HG02884 (cell line): Measurements from ENCODE around the gene ANK2.
A peak's percentile ranks its signal among the peaks of the same experiment; 100 is the strongest.
"Not testable (repeated sequence)": the region's sequence is repeated elsewhere in the genome, so short reads cannot be mapped to it uniquely, and the experiment has no call there.

Experiments
- ATAC-seq: cut with Tn5 transposase; IDR thresholded peaks from one replicate; pipeline ENCODE4 v1.9.1; 2021; ENCODE audit warnings: mild to moderate bottlenecking, moderate library complexity; ENCODE audit not compliant: unreplicated experiment

Gene ANK2

GRCh38 chr4:113146876-113147358 lies 97.5 kb downstream of the ANK2 start:
- ATAC-seq: peak; percentile 69

DNA sequence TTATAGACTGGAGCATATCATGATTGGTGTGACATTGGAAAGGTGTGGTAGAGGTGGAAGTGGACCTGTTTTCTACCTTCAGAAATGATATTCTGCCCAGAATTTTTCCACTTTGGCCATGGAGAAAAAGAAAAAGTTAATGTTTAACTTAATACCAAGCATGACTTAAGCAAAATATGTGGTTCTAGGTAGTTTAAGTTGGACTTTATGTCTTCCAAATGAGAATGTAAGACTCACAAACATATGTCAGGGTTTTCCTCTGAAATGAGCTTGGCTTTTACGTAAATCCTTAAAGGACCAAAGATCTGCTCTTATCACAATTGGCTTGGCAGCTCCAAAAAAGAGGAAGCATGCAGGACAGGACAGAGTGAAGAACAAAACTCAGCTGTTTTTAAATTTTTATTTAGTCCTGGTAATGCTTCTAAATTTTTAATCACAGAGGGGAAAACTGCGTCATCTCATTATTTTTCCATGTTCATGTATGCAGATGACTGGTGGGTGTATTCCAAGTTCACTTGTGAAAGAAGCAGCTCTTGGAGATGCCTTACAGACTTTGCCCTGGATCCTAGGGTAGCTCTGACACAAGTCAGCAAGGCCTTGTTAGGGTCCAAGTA lies 98.2 kb downstream of the ANK2 start:
- no peak for ATAC-seq

- no peak for ATAC-seq
These were observed 99.5 kb downstream of the ANK2 start for GRCh38 chr4:113148925-113149324.

DNA sequence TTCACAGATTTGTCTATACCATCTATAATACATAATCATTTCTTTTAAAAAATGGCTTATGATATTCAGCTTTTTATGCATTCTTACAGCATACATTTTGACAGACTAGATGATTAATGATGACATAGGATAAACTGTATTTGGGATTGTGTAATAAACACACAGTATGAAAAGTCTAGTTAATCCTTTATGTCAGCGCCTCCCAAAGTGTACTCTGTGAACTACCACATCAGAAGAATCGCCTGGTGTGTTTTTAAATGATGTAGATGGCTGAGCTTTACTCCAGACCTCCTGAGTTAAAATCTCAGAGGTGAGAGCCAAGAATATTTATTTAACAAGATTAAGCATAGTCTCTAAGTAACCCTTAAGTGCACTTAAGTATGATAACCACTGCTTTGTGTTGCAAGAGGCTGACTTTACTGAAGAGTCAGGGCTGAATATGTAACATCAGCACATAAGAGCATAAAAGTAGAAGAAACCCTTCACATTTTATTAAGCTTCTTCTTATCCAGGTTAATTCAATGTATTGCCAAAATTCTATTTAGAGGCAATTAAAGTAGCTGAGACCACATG lies 104.2 kb downstream of the ANK2 start:
- ATAC-seq: no peak

- no peak for ATAC-seq
These were observed 104.8 kb downstream of the ANK2 start for GRCh38 chr4:113154281-113154680.

DNA sequence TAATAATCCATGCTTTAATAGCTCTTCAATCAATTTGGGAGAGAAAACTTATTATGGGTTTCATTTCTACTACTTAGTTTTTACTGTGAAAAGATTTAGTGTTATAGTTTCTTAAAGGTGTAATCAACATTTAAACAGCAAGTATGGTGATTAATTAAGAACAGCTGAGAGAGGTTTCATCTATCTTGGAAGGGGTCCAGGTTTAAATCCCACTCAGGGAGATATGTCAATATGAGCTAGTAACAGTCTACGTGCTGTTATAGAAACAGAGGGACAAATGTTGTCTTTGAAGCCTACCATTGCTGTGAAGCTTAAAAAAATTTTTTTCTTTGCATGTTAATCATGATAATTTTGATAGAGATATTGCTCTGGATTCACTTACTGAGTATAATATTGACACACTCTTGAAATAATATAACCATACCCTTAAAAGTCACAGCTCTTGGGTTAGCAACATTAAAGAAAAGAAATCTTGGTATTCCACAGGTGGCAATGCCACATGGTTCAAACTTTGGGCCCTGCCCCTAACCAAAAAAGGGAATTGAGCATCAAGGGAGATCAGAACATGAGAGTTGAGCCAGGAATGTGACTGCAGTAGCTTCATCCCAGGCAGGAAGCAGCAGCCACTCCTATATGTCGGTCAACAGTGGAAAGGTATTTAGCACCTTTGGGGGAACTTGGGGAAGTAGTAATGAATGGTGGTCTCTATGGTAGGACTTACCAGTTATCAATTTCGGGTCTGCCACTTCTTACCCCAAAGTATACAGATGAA lies 107.8 kb downstream of the ANK2 start:
- ATAC-seq: no peak

- no peak for ATAC-seq
These were observed 110.6 kb downstream of the ANK2 start for GRCh38 chr4:113159942-113160545.

DNA sequence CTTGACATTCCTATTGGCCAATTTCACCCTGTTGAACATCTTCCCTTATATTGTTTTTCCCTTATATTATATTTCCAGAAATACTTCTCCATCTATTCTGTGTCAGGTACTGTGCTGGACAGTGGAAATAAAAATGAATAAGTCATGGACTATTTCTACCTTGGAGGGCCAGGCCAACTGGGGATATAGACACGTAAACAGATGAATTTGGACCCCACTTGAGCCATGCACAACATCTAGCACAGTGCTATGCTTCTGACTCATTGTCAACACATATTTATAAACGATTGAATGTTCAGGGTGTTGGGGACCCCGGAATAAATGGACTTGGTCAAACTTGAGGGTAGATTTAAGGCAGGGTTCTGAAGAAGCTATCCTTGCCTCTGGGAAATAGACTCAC lies 111.1 kb downstream of the ANK2 start:
- no peak for ATAC-seq

- ATAC-seq: no peak
These were observed 112.6 kb downstream of the ANK2 start for GRCh38 chr4:113162089-113162488.

DNA sequence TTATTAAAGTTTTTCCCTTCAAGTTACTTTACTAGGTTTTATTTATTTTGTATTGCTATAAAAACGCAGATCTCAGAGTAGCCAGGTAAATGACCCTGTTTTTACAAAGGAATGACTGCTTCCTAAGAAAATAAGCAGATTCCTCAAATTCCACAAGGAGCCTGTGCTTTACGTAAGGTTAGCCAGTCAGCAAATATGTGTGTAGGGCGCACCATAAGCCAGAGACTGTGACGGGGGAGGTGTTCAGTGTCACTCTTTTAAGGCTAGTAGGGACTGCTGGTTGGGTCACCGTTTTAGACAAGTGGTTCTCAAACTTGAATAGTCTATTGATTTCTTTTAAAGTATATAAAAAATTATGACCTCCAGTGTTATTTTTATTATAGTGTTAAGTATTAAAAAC lies 119.9 kb downstream of the ANK2 start:
- ATAC-seq: no peak

DNA sequence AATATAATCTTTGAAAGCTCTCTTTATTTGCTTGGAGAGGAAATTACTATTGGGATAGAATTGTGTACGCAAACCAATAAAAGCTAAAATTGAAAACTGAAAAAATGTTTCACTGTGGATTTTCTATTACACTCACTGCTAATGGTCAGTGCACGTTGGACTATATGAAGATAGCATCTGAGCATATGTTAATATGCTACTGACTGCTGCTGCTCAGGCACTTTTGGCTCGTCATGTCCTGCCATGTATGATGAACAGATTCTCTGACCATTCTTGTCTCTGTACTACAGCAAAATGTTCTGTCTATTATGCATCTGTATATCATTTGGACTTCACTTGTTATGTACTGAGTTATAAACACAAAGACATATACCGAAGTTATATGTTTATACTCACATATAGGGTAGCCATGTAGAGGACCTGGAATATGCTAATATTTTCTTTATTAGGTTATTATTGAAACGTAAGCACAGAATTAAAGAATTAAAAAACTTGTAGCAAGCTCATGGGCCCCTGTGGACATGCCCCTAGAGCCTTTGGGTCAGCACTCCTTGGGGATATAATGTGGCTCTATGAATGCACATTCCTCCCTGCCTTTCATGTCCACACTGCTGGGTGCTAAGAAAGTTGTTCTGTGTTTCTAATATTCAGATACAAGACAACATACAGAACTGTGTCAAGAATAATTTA lies 120.8 kb downstream of the ANK2 start:
- ATAC-seq: no peak

DNA sequence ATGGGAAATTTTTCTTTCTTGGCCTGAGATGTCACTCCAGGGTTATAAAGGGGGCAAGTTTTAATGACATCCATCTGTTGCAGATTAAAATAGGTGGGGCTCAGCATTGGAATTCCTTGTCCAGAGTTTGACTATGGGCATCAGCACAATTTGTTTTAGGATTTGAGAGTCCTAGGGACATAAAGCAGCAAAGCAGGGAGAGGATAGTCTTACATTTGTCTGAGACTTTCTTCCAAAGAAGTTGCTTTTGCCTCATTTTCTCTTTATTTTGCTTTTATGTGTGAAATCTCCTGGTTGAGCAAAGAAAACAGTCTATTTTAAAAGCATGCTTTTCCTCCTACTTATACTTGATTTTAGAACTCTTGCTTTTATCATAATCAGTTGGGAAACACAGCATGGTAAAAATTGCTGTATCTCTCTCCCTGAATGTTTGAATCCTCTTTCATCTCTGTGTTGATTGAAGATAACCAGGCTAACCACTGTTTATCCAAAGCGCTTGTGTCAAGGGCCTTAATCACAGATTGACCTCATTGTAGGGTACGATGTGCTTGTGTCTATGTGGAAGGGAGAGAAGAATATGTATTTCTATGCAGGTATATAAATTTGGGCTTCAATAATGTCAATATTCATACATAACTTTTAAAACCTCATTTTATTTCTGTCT lies 121.5 kb downstream of the ANK2 start:
- no peak for ATAC-seq

DNA sequence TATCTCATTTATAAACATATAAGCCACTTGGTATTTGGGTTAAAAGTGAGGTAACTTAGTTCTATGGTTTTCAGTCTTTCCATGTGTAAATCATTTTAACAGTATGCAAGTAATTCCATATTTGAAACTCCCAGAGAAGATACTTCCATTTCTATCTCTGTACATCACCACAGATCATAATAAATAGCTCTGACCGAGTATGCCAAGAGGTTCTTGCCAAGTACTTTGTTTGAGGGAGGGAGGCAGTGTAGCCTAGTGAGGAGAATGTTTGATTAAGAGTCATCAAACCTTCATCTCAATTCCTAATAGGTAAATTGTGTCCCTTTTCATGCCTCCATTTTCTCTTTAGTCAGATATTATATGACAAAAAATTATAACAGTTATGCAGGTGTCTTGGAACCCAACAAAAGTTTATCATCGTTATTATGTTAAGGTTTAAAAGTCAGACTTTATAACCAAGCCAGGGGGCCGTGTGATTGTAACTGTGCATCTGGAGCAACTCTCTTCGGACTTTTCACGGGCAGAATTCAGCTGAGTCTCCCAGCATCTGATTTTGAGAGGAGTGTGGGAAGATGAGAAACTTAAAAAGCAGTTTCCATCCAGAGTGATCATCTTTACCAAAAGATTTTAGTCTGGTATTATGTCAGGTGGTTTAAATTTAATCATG lies 123.8 kb downstream of the ANK2 start:
- no peak for ATAC-seq

- ATAC-seq: no peak
These were observed 124.4 kb downstream of the ANK2 start for GRCh38 chr4:113173793-113174264.

GRCh38 chr4:113179091-113179490 lies 129.6 kb downstream of the ANK2 start:
- no peak for ATAC-seq

DNA sequence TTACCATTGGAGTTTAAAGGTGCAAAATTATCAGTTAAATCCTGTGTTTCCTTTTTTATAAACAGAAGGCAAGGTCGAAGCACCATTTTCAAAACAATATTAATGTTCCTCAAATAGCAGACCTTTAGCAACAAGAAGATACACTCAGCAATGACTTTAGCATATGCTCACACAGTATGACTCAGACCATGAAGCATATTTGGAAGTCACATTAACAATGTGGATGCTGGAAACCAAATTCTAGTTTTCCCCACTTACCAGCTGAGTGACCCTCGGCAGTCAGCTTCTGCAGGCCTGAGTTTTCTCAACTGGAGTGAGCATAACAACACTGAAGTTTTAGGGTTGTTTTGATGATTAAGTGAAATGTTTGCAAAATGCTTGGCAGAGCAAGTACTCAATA lies 130.5 kb downstream of the ANK2 start:
- ATAC-seq: no peak

DNA sequence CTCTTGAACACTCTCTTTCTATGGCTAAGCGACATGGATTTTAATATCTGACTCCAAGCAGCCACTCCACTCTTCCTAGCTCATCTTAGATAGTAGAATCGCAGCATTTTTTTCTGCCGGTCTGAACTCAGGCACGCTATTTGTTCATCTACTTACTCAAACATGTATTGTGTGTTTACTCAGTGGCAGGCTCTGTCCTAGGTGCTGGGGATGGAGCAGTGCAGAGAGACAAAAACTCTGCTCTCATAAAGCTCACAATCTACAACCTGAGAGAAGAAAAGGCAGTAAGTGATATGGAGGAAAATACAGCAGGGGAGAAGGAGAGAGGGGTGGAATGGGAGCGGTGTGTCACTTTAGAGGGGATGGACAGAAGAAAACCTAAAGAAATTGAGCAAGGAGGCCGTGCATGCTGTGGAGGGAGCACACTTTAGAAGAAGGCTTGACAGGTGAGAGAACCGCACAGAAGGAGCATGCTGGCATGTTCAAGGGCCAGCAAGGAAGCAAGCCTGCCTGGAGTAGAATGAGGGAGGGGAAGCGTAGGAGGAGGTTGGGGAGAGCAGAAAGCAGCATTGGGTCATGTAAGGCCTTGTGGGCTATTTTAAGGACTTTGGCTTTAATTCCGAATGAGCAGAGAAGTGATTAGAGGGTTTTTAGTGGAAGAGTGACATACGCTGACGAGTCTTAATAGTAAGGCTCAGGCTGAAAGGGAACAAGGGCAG lies 132.0 kb downstream of the ANK2 start:
- no peak for ATAC-seq

DNA sequence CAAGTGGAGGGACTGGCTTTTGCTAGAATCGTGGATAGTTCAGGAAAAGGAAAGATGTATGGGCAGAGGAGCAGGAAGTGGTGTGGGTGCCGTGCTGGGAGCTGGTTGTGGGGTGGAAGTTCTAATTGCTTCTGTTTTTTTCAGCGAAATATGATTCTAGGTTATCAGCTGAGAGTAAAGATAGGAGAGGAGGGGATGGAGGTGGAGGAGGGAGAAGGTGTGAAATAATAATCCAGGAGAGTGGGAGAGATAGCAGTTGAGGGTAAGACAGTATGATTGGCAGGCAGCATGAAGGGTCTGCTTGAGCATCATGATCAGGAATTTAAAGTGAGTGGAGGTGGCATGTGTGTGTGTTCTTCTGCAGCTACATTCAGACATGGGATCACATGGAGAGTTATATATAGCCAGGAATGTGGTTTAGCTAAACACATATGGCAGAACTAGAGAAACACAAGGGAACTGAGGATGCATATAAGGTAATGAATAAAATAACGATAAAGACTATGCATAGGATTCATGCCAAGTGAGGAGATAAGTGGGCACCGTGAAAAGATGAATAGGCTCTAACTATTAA lies 133.7 kb downstream of the ANK2 start:
- no peak for ATAC-seq

DNA sequence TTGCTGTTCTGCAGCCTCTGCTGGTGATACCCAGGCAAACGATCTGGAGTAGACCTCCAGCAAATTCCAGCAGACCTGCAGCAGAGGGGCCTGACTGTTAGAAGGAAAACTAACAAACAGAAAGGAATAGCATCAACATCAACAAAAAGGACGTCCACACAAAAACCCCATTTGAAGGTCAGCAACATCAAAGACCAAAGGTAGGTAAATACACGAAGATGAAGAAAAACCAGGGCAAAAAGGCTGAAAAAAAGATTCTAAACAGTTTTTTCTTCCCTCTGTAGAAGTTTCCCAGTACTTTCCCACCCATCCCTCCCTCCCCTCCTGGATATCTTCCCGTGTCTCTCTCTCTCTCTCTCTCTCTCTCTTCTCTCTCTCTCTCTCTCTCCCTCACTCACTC lies 136.8 kb downstream of the ANK2 start:
- not testable (repeated sequence) for ATAC-seq
